Stomach smooth muscle (tissue), 2 donors: ENCODE data around the gene TDRD6.
"Not testable (repeated sequence)": the region's sequence is repeated elsewhere in the genome, so short reads cannot be mapped to it uniquely, and the experiment has no call there.

ENCODE experiments used
- H3K27ac ChIP-seq: one replicate; pipeline ENCODE4 v1.7.0; 2013; ENCODE audit warnings: mild to moderate bottlenecking, low read length, inconsistent platforms
- H3K27me3 ChIP-seq, 2 donors: one replicate each; pipeline ENCODE4 v1.7.0; 2013; ENCODE audit warnings: low read length in 2 of 2; ENCODE audit not compliant: insufficient read depth in 2 of 2, control insufficient read depth in 1 of 2
- H3K36me3 ChIP-seq, 2 donors: one replicate each; pipeline ENCODE4 v1.7.0; 2013; ENCODE audit warnings: low read length in 2 of 2; ENCODE audit not compliant: control insufficient read depth in 2 of 2, insufficient read depth in 2 of 2
- H3K4me1 ChIP-seq: one replicate; pipeline ENCODE4 v1.7.0; 2013; ENCODE audit warnings: low read length; ENCODE audit not compliant: control insufficient read depth, insufficient read depth
- H3K4me3 ChIP-seq, 2 donors: one replicate each; pipeline ENCODE4 v1.7.0; 2013; ENCODE audit warnings: low read length in 2 of 2
- H3K9ac ChIP-seq, 2 donors: one replicate each; pipeline ENCODE4 v1.7.0; 2013; ENCODE audit warnings: low read length in 2 of 2, mild to moderate bottlenecking in 1 of 2
- H3K9me3 ChIP-seq, 2 donors: one replicate each; pipeline ENCODE4 v1.7.0; 2013; ENCODE audit warnings: low read length in 2 of 2; ENCODE audit not compliant: control insufficient read depth in 2 of 2
- donor health status: healthy.
- donor health status: Pancreatic carcinoma.

Gene TDRD6

GRCh38 chr6:46687619-46688097 is at the start of gene TDRD6:
TSS of gene TDRD6 (plus strand) at chr6:46687885. CDS start at chr6:46688129, 244 bp downstream.
- H3K4me3 ChIP-seq: no peak within 1 kb of the TSS
- no peak within 1 kb of the TSS for H3K27ac ChIP-seq
- no peaks in the 10 kb centered on the region for H3K4me1 ChIP-seq
- H3K9me3 ChIP-seq: no peaks in the 10 kb centered on the region
- H3K27me3 ChIP-seq: no peaks in the 10 kb centered on the region
- no peaks in the 10 kb centered on the region for H3K36me3 ChIP-seq
- no peak within 1 kb of the TSS for H3K9ac ChIP-seq

- no peaks in the 10 kb centered on the region for H3K36me3 ChIP-seq
- no peak overlapping the region for H3K27ac ChIP-seq
Observed at GRCh38 chr6:46637933-46638332, 49.8 kb upstream of the TDRD6 start.

GRCh38 chr6:46638650-46639049 is 49.0 kb upstream of the TDRD6 start:
- Histone ChIP-seq H3K9ac (no peak overlapping the region), H3K27me3 (no peaks in the 10 kb centered on the region), H3K27ac (no peak overlapping the region), H3K4me1 (peaks cover 6% of the 10 kb centered on the region), H3K9me3 (no peaks in the 10 kb centered on the region), H3K4me3 (no peak overlapping the region), H3K36me3 (no peaks in the 10 kb centered on the region)

More at GRCh38 chr6:46637933-46638332, 49.8 kb upstream of the TDRD6 start:
- Histone ChIP-seq H3K27me3 (no peaks in the 10 kb centered on the region), H3K4me3 (no peak overlapping the region), H3K9ac (no peak overlapping the region), H3K9me3 (no peaks in the 10 kb centered on the region), H3K4me1 (peaks cover 6% of the 10 kb centered on the region)

- Histone ChIP-seq H3K4me3 (no peak overlapping the region), H3K4me1 (no peaks in the 10 kb centered on the region), H3K9ac (no peak overlapping the region), H3K9me3 (no peaks in the 10 kb centered on the region), H3K27ac (no peak overlapping the region), H3K36me3 (no peaks in the 10 kb centered on the region), H3K27me3 (no peaks in the 10 kb centered on the region)
Observed at GRCh38 chr6:46642928-46643751, 44.5 kb upstream of the TDRD6 start.

- Histone ChIP-seq H3K4me1 (no peaks in the 10 kb centered on the region), H3K36me3 (no peaks in the 10 kb centered on the region), H3K4me3 (no peak overlapping the region), H3K27me3 (no peaks in the 10 kb centered on the region), H3K27ac (no peak overlapping the region), H3K9me3 (no peaks in the 10 kb centered on the region), H3K9ac (no peak overlapping the region)
Observed at GRCh38 chr6:46645265-46645664, 42.4 kb upstream of the TDRD6 start.

GRCh38 chr6:46648108-46648507 is 39.6 kb upstream of the TDRD6 start:
- not testable (repeated sequence) for H3K36me3 ChIP-seq, H3K9me3 ChIP-seq, H3K4me3 ChIP-seq, H3K4me1 ChIP-seq, H3K27me3 ChIP-seq, H3K27ac ChIP-seq, H3K9ac ChIP-seq

- Histone ChIP-seq H3K36me3 (no peaks in the 10 kb centered on the region), H3K9me3 (no peaks in the 10 kb centered on the region), H3K27ac (no peak overlapping the region), H3K4me1 (no peaks in the 10 kb centered on the region), H3K27me3 (no peaks in the 10 kb centered on the region), H3K4me3 (no peak overlapping the region), H3K9ac (no peak overlapping the region)
Observed at GRCh38 chr6:46648869-46649492, 38.7 kb upstream of the TDRD6 start.

GRCh38 chr6:46651006-46651405 is 36.7 kb upstream of the TDRD6 start:
- H3K36me3 ChIP-seq: no peaks in the 10 kb centered on the region
- H3K9ac ChIP-seq: no peak overlapping the region
- H3K27me3 ChIP-seq: no peaks in the 10 kb centered on the region
- peak overlapping the region; percentile 1 to 94 for H3K4me3 ChIP-seq
- H3K27ac ChIP-seq: no peak overlapping the region
- H3K9me3 ChIP-seq: no peaks in the 10 kb centered on the region
- no peaks in the 10 kb centered on the region for H3K4me1 ChIP-seq

- H3K27ac ChIP-seq: no peak overlapping the region
- H3K36me3 ChIP-seq: no peaks in the 10 kb centered on the region
- peak overlapping the region; percentile 76 to 85 for H3K9ac ChIP-seq
Observed at GRCh38 chr6:46651816-46652215, 35.9 kb upstream of the TDRD6 start.

GRCh38 chr6:46652232-46652602 is 35.5 kb upstream of the TDRD6 start:
- peak overlapping the region; percentile 94 to 99 for H3K4me3 ChIP-seq
- peak overlapping the region; percentile 25 for H3K27ac ChIP-seq
- no peaks in the 10 kb centered on the region for H3K36me3 ChIP-seq
- no peaks in the 10 kb centered on the region for H3K27me3 ChIP-seq
- peak overlapping the region; percentile 76 to 85 for H3K9ac ChIP-seq
- no peaks in the 10 kb centered on the region for H3K9me3 ChIP-seq
- no peaks in the 10 kb centered on the region for H3K4me1 ChIP-seq

More at GRCh38 chr6:46651816-46652215, 35.9 kb upstream of the TDRD6 start:
- Histone ChIP-seq H3K27me3 (no peaks in the 10 kb centered on the region), H3K4me3 (peak overlapping the region; percentile 94 to 99), H3K4me1 (no peaks in the 10 kb centered on the region), H3K9me3 (no peaks in the 10 kb centered on the region)
